ENCODE data around the gene VPS8.

VPS8 gene

DNA sequence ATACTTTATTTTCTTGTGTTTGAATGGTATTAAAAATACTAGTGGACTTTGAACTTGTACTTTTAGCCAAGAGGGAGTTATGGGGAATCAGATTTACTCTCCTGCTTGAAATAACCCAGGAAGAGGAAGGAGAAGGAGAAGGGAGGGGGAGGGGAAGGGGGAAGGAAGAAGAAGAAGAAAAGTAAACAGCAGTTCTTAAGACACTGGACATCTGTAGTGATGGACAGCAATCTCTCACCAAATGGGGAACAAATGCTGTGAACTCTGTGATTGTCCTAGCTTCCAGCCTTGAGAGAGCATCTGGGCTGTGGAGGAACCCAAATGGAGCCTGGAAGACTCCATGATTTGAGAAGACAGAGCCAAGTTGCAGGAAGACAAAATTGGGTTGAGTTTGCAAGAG lies 52.0 kb downstream of the VPS8 start:
- no peak for TF ChIP-seq CTCF (IDR thresholded peaks at IDR 0.05; ENCODE audit: low read depth, low read length, missing control alignments)
- H3K4me3 ChIP-seq (ENCODE audit: low read depth, low read length) = no peak overlapping the region
- no peak for DNase-seq (ENCODE audit: low read depth)

DNA sequence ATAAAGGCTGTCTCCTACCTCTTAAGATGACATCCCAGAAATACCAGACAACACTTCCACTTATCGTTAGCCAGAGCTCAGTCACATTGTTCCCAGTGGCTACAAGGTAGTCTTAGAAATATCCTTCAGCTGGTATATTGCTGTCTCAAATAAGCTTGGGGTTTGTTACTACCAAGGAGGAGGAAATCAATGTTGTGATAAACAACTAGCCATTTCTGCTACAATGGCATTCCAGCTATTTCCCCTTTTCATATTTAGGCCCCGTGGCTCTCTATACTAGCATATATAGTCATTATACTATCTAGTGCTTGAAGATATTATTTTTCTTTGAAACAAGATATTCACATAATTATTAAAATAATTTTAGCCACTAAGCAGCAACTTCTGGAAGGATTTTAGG lies 56.5 kb downstream of the VPS8 start:
- no peak overlapping the region for H3K4me3 ChIP-seq (ENCODE audit: low read depth, low read length)
- no peak for TF ChIP-seq CTCF (IDR thresholded peaks at IDR 0.05; ENCODE audit: low read depth, low read length, missing control alignments)

DNA sequence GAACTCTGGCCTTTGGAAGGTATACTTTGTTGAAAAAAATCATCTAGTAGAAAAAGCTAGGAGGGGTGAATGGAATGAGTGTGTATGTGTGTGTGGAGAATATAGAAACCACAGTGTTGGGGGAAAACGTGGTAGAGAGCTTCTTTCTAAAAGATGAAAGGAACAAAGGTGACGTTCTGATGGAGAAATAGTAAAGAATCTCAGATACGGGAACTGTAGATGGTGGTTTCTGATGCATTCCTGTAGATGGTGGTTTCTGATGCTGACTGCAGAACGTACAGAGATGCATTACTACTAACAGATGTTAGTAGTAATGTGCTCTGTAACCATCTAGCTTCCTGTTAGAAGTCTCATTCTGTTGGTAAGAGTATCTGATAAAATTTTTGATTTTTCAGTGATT lies 60.2 kb downstream of the VPS8 start:
- TF ChIP-seq CTCF (IDR thresholded peaks at IDR 0.05; ENCODE audit: low read depth, low read length, missing control alignments) = no peak
- H3K4me3 ChIP-seq (ENCODE audit: low read depth, low read length) = no peak overlapping the region
- DNase-seq (ENCODE audit: low read depth) = no peak

More for the DNA sequence above, 56.5 kb downstream of the VPS8 start:
- DNase-seq (ENCODE audit: low read depth) = no peak

DNA sequence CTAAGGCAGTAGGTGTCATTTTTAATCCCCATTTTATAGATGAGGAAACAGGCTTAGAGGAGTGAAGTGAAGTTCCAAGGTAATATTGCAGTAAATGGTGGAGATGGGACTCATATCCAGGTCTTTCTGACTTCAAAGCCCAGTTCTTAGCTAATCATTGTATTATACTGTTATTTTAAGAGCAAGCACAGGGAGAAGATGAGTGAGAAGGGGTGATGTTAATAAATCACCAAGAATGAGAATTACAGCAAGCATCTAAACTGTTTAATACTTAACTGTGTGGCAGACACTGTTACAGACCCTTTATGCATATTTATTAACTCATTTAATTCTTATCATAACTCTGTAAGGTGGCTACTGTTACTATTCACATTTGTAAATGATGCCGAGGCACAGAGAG lies 61.2 kb downstream of the VPS8 start:
- DNase-seq (ENCODE audit: low read depth) = no peak
- no peak for TF ChIP-seq CTCF (IDR thresholded peaks at IDR 0.05; ENCODE audit: low read depth, low read length, missing control alignments)
- no peak overlapping the region for H3K4me3 ChIP-seq (ENCODE audit: low read depth, low read length)

- DNase-seq (ENCODE audit: low read depth) = no peak
- H3K4me3 ChIP-seq (ENCODE audit: low read depth, low read length) = no peak overlapping the region
- peak; percentile 54 for TF ChIP-seq CTCF (IDR thresholded peaks at IDR 0.05; ENCODE audit: low read depth, low read length, missing control alignments)
Measured at GRCh38 chr3:184874709-184875644, 63.0 kb downstream of the VPS8 start.

GRCh38 chr3:184880276-184881019 lies 68.5 kb downstream of the VPS8 start:
- H3K4me3 ChIP-seq (ENCODE audit: low read depth, low read length) = no peak overlapping the region
- DNase-seq (ENCODE audit: low read depth) = no peak
- TF ChIP-seq CTCF (IDR thresholded peaks at IDR 0.05; ENCODE audit: low read depth, low read length, missing control alignments) = no peak

Measured in GM12864 (cell line).